Nephron progenitor cell (in vitro differentiated cells): ENCODE results near the gene CD79A.

Experiments used
- DNase-seq: peaks from one replicate; pipeline ENCODE4 v3.0.0; 2021
- H3K27ac Mint-ChIP-seq: 2 replicates; pipeline ENCODE4 v1.8.0; 2021; ENCODE audit warnings: mild to moderate bottlenecking, moderate library complexity, mixed read lengths
- H3K27me3 Mint-ChIP-seq: 2 replicates; pipeline ENCODE4 v1.8.0; 2021; ENCODE audit warnings: mild to moderate bottlenecking, low read depth, mixed read lengths; ENCODE audit not compliant: poor library complexity
- H3K36me3 Mint-ChIP-seq: 2 replicates; pipeline ENCODE4 v1.8.0; 2021; ENCODE audit warnings: low read depth, mixed read lengths
- H3K4me1 Mint-ChIP-seq: 2 replicates; pipeline ENCODE4 v1.8.0; 2021; ENCODE audit warnings: mixed read lengths
- H3K4me3 Mint-ChIP-seq: 2 replicates; pipeline ENCODE4 v1.8.0; 2021; ENCODE audit warnings: mild to moderate bottlenecking, moderate library complexity, mixed read lengths
- H3K9me3 Mint-ChIP-seq: 2 replicates; pipeline ENCODE4 v1.8.0; 2021; ENCODE audit warnings: mild to moderate bottlenecking, moderate library complexity, mixed read lengths
- TF ChIP-seq, protein P1 (sequence below): fragments of 200-600 bp; sonication (generic); IDR thresholded peaks from 2 replicates; pipeline ENCODE4 v1.5.0; 2021; ENCODE audit warnings: antibody characterized with exemption

Gene CD79A

DNA sequence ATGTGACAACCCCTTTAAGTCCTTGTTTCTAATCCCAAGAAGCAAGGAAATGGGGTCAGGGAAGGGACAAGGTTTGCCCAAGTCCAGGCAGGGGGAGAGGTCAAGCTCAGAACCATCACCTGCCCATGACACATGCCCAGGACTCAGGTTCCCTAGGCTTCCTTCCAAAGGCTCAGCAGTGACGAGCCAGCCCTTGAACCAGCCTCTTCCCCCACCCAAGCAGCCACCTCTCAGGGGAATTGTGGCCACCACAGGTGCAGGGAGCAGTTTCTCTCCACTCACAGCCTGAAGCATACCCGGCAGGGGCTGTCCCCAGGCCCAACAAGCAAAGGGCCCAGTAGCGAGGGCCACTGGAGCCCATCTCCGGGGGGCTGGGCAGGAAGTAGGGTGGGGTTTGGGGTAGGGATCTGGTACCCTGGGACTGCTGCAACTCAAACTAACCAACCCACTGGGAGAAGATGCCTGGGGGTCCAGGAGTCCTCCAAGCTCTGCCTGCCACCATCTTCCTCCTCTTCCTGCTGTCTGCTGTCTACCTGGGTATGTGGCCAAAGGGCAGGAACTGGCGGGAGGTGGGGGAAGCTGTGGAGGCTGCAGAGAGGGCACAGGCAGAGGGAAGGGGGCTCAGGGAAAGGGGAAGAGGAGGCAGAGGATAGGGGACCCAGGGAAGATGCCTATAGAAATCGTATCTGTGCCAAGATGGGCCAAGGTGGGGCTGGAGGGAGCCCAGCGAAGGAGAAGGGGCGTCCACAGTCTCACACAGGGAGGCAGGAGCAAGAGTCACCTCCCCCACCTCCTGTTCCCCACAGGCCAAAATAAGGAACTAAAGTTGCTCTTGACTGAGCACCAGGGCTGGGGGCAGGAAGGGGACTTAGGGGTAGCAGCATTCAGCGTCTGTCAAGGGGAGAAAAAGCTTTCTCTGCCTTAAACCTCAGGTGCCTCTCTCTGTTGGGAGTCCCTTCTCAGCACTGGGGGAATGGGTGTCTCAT is at the start of gene CD79A:
CD79A (plus strand) TSS at position 433 of the 986 bp plus-strand sequence; CDS start at position 459, 26 bp downstream.
- Mint-ChIP-seq H3K27me3 (peaks cover 47% of the 10 kb centered on the region), H3K27ac (no peak within 1 kb of the TSS), H3K4me3 (no peak within 1 kb of the TSS), H3K36me3 (peaks cover 4% of the 10 kb centered on the region), H3K4me1 (peaks cover 22% of the 10 kb centered on the region), H3K9me3 (no peaks in the 10 kb centered on the region)
- no peak for DNase-seq
- TF ChIP-seq, protein P1, sequence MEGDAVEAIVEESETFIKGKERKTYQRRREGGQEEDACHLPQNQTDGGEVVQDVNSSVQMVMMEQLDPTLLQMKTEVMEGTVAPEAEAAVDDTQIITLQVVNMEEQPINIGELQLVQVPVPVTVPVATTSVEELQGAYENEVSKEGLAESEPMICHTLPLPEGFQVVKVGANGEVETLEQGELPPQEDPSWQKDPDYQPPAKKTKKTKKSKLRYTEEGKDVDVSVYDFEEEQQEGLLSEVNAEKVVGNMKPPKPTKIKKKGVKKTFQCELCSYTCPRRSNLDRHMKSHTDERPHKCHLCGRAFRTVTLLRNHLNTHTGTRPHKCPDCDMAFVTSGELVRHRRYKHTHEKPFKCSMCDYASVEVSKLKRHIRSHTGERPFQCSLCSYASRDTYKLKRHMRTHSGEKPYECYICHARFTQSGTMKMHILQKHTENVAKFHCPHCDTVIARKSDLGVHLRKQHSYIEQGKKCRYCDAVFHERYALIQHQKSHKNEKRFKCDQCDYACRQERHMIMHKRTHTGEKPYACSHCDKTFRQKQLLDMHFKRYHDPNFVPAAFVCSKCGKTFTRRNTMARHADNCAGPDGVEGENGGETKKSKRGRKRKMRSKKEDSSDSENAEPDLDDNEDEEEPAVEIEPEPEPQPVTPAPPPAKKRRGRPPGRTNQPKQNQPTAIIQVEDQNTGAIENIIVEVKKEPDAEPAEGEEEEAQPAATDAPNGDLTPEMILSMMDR: no peak

DNA sequence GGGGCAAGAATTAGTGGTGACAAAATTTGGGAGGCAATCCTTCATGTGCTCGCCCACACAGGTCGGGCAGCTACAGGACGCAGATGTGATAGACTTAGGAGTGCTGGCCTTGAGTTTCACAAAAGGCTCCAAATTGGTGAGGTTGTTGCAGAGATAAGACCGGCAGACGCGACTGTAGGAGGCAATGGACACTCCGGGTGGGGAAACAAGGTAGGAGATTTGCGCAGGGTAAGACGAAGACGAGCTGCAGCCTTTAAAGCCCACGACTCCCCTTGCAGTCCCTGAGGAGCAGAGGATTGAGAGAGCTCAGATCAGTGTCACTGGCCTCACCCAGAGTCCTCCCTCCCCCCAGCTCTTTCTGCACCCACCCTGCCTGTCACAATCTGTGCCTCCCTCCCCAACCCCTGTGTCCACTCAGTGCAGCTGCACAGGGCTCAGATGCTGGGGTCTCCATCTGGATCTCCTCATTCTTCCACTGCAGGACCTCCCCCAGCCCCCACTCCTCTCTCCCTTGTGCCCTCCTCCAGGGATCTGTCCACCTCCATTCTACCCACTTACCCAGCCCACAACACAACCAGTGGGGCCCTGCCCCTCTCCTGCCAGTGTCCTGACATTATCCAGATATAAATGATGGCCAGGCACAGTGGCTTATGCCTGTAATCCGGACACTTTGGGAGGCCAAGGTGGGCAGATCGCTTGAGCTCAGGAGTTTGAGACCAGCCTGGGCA is 38.9 kb upstream of the CD79A start:
- Mint-ChIP-seq H3K27me3 (peaks cover 41% of the 10 kb centered on the region), H3K36me3 (no peaks in the 10 kb centered on the region), H3K27ac (no peak overlapping the region), H3K4me1 (no peaks in the 10 kb centered on the region), H3K9me3 (peaks cover 6% of the 10 kb centered on the region), H3K4me3 (no peak overlapping the region)
- TF ChIP-seq, protein P1: no peak
- DNase-seq: no peak

DNA sequence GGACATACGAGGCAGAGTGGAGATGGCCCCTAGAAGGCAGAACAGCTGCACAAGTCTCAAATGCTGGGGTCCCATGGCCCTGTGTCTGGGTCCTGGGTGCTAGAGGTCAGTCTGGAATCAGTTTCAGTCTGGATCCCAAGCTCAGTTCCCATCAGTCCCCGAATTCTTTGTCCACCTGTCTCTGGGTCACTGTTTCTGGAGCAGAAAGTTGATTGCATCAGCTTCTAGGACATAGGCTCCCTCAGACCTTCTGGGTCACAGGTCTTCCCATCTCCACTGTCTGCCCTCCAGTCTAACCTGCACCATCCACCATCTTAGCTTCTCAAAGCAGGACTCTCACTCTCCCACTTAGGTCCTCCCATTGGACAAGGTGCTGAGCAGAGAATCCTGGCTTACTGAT is 37.9 kb upstream of the CD79A start:
- DNase-seq: no peak
- Mint-ChIP-seq H3K9me3 (peaks cover 17% of the 10 kb centered on the region), H3K4me3 (no peak overlapping the region), H3K27me3 (peaks cover 50% of the 10 kb centered on the region), H3K36me3 (no peaks in the 10 kb centered on the region), H3K27ac (no peak overlapping the region), H3K4me1 (no peaks in the 10 kb centered on the region)
- TF ChIP-seq, protein P1: no peak

DNA sequence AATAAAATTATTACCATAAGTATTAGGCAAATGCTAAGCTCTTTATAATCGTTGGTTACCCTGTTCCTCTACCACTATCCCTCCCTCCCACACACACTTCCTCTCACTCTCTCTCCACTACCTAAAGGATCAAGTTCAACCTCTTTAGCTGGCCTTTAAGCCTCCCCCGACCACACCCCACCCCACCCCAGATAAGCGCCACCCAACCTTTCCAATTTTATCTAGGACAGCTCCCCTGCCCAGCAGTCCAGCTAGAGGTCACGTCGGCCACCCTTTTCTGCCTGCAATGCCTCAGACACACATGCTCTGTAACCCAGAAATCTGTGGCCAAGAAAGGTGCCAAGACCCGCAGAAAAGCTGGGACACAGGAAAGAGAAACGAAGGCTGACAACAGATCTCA is 33.7 kb upstream of the CD79A start:
- TF ChIP-seq, protein P1: no peak
- Mint-ChIP-seq H3K9me3 (peaks cover 30% of the 10 kb centered on the region), H3K4me1 (no peaks in the 10 kb centered on the region), H3K27ac (no peak overlapping the region), H3K4me3 (no peak overlapping the region), H3K36me3 (no peaks in the 10 kb centered on the region), H3K27me3 (peaks cover 52% of the 10 kb centered on the region)
- DNase-seq: no peak

DNA sequence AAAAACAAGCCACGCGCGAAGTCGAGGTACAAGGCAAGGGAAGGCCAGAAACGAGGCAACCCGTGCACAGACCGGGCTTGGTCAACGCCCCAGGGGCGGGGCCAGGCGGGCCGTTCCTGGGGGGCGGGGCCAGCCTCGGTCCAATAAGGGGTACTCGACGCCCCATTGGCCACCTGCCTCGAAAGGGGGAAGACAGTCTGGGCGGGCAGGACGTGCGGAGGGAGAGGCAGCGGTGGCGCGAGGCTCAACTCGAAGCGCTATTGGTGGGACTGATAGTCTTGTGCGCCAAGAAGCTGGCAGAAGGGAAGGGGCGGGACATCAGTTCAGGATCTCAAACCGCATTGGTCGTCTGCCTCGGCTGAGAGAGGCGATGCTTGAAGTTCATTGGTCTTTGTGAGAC is 32.5 kb upstream of the CD79A start, which contains the start of gene LYPD4:
LYPD4 (minus strand) TSS at position 83 of the 400 bp plus-strand sequence. CDS start 5,398 bp downstream, outside the sequence.
- Mint-ChIP-seq H3K9me3 (peaks cover 30% of the 10 kb centered on the region), H3K4me3 (no peak within 1 kb of the TSS), H3K4me1 (no peaks in the 10 kb centered on the region), H3K27ac (no peak within 1 kb of the TSS), H3K36me3 (no peaks in the 10 kb centered on the region), H3K27me3 (peaks cover 49% of the 10 kb centered on the region)
- DNase-seq: no peak
- TF ChIP-seq, protein P1: no peak
